MCF 10A (cell line): Measurements from ENCODE around the gene CTDSP2. TPM values are rescaled to one million over a fixed set of nuclear protein-coding genes. Genes with fewer than 3 reads are reported as not detected.
A peak's percentile ranks its signal among the peaks of the same experiment; 100 is the strongest.

Source experiments
- BruUV-seq: library from RNA; stranded (reverse); fragments of 400-500 nt; replicated peaks from 2 replicates; lab custom pipeline; 2021; lab: Mats Ljungman, UMichigan
- CTCF ChIA-PET: fragments of 300-600 bp; sonication (Branson Sonifier 250); formaldehyde crosslinking; extraction: SDS; loops from one replicate; lab custom pipeline; 2021; ENCODE audit warnings: antibody characterized with exemption, inconsistent platforms; lab: Yijun Ruan, JAX
- POLR2A ChIA-PET: fragments of 300-600, 350-650 bp; sonication (Branson Sonifier 250); formaldehyde crosslinking; extraction: SDS; loops from one replicate; lab custom pipeline; 2020; ENCODE audit warnings: antibody characterized with exemption, inconsistent platforms; lab: Yijun Ruan, JAX
- DNase-seq: peaks from one replicate; pipeline ENCODE4 v3.0.0-alpha.2; 2018; ENCODE audit not compliant: unreplicated experiment
- H3K27ac Mint-ChIP-seq: one replicate; pipeline ENCODE4 v1.8.0; 2022; ENCODE audit warnings: mild to moderate bottlenecking, low read depth, mixed read lengths; ENCODE audit not compliant: unreplicated experiment
- H3K27me3 Mint-ChIP-seq: one replicate; pipeline ENCODE4 v1.8.0; 2022; ENCODE audit warnings: mixed read lengths; ENCODE audit not compliant: insufficient read depth, unreplicated experiment
- H3K36me3 Mint-ChIP-seq: one replicate; pipeline ENCODE4 v1.8.0; 2022; ENCODE audit warnings: mild to moderate bottlenecking, moderate library complexity, mixed read lengths; ENCODE audit not compliant: insufficient read depth, unreplicated experiment
- H3K4me1 Mint-ChIP-seq: one replicate; pipeline ENCODE4 v1.8.0; 2022; ENCODE audit warnings: mixed read lengths; ENCODE audit not compliant: insufficient read depth, unreplicated experiment
- H3K4me3 Mint-ChIP-seq: one replicate; pipeline ENCODE4 v1.8.0; 2022; ENCODE audit warnings: mild to moderate bottlenecking, moderate library complexity, mixed read lengths; ENCODE audit not compliant: unreplicated experiment
- H3K9me3 Mint-ChIP-seq: one replicate; pipeline ENCODE4 v1.8.0; 2022; ENCODE audit warnings: mixed read lengths; ENCODE audit not compliant: unreplicated experiment
- CTCF ChIP-seq: fragments of 200-600 bp; IDR thresholded peaks from one replicate; pipeline ENCODE4 v1.8.0; 2022; ENCODE audit warnings: antibody characterized with exemption, mild to moderate bottlenecking; ENCODE audit not compliant: unreplicated experiment
- intact Hi-C: fragments of 100-400 bp; cut with micrococcal nuclease; formaldehyde crosslinking; loops from 2 replicates; pipeline ENCODE4 v1.14.1; 2022
- total RNA-seq: library from RNA; stranded (reverse); gene quantifications from 2 replicates; pipeline ENCODE4 v1.2.3, GENCODE V29; 2022

Gene CTDSP2
- total RNA-seq, 1 experiment from 2014 or later = 73.4 TPM

GRCh38 chr12:57826400-57826799 is 20.1 kb downstream of the CTDSP2 start:
- DNase-seq = no peak
- no TSS peak for BruUV-seq
- H3K27me3 Mint-ChIP-seq = no peaks in the 10 kb centered on the region
- intact Hi-C loops = no loop called here
- peaks cover 2% of the 10 kb centered on the region for H3K4me1 Mint-ChIP-seq
- ChIA-PET POLR2A (interaction anchor here (1.1 kb wide), 1 partner anchor 9 kb away, joined by 3 read pairs; no protein-coding TSS in a partner anchor), CTCF (interaction anchor here (1.2 to 4.4 kb wide), 5 partner anchors 43 to 79 kb away, joined by 3 to 39 read pairs (median 4); partner anchors contain the start of gene TSFM)
- H3K36me3 Mint-ChIP-seq = peaks cover 88% of the 10 kb centered on the region
- no peak overlapping the region for H3K4me3 Mint-ChIP-seq
- no peak for TF ChIP-seq CTCF
- H3K9me3 Mint-ChIP-seq = no peaks in the 10 kb centered on the region
- peak overlapping the region; percentile 27 for H3K27ac Mint-ChIP-seq

GRCh38 chr12:57825451-57825850 is 21.1 kb downstream of the CTDSP2 start:
- DNase-seq = no peak
- peaks cover 94% of the 10 kb centered on the region for H3K36me3 Mint-ChIP-seq
- intact Hi-C loops = no loop called here
- no peak for TF ChIP-seq CTCF
- POLR2A ChIA-PET = interaction anchor here (0.7 to 1.1 kb wide), 4 partner anchors 10 to 73 kb away, joined by 3 to 4 read pairs (median 4); partner anchors contain the start of gene CTDSP2
- no peak overlapping the region for H3K4me3 Mint-ChIP-seq
- CTCF ChIA-PET = interaction anchor here (0.7 to 1.8 kb wide), 5 partner anchors 10 to 373 kb away, joined by 3 to 6 read pairs (median 4); partner anchors contain the start of gene TSFM
- H3K4me1 Mint-ChIP-seq = no peaks in the 10 kb centered on the region
- H3K27me3 Mint-ChIP-seq = no peaks in the 10 kb centered on the region
- H3K27ac Mint-ChIP-seq = no peak overlapping the region
- H3K9me3 Mint-ChIP-seq = no peaks in the 10 kb centered on the region
- no TSS peak for BruUV-seq

GRCh38 chr12:57823908-57824640 is 22.5 kb downstream of the CTDSP2 start:
- peaks cover 95% of the 10 kb centered on the region for H3K36me3 Mint-ChIP-seq
- no peak overlapping the region for H3K4me3 Mint-ChIP-seq
- DNase-seq = no peak
- H3K9me3 Mint-ChIP-seq = no peaks in the 10 kb centered on the region
- ChIA-PET POLR2A (interaction anchor here (0.6 to 1.1 kb wide), 2 partner anchors 11 to 58 kb away, joined by 3 read pairs; no protein-coding TSS in a partner anchor), CTCF (interaction anchor here (0.6 to 1.8 kb wide), 8 partner anchors 8 to 98 kb away, joined by 3 to 7 read pairs (median 4); no protein-coding TSS in a partner anchor)
- no TSS peak for BruUV-seq
- intact Hi-C loops = no loop called here
- H3K27me3 Mint-ChIP-seq = no peaks in the 10 kb centered on the region
- no peak overlapping the region for H3K27ac Mint-ChIP-seq
- TF ChIP-seq CTCF = no peak
- H3K4me1 Mint-ChIP-seq = no peaks in the 10 kb centered on the region
